IPS-15b (cell line): Measurements from ENCODE around the gene ADPRH.

Source experiments
- H3K27me3 ChIP-seq: one replicate; pipeline ENCODE4 v1.6.1; 2013; ENCODE audit warnings: low read length; ENCODE audit not compliant: control insufficient read depth, insufficient read depth
- H3K36me3 ChIP-seq: one replicate; pipeline ENCODE4 v1.6.1; 2013; ENCODE audit warnings: low read length; ENCODE audit not compliant: control insufficient read depth, insufficient read depth
- H3K4me1 ChIP-seq: one replicate; pipeline ENCODE4 v1.6.1; 2013; ENCODE audit warnings: mild to moderate bottlenecking, low read length; ENCODE audit not compliant: control insufficient read depth, insufficient read depth
- H3K4me3 ChIP-seq: one replicate; pipeline ENCODE4 v1.5.1; 2013; ENCODE audit warnings: low read depth, low read length
- H3K9ac ChIP-seq: one replicate; pipeline ENCODE4 v1.6.1; 2013; ENCODE audit warnings: low read depth, mild to moderate bottlenecking, low read length
- H3K9me3 ChIP-seq: one replicate; pipeline ENCODE4 v1.6.1; 2013; ENCODE audit warnings: mild to moderate bottlenecking, low read length; ENCODE audit not compliant: control insufficient read depth, insufficient read depth

ADPRH gene

GRCh38 chr3:119635719-119636118 is 56.4 kb downstream of the ADPRH start:
- Histone ChIP-seq H3K4me3 (no peak overlapping the region), H3K27me3 (no peaks in the 10 kb centered on the region), H3K4me1 (no peaks in the 10 kb centered on the region), H3K9ac (no peak overlapping the region), H3K36me3 (no peaks in the 10 kb centered on the region), H3K9me3 (no peaks in the 10 kb centered on the region)

- no peak overlapping the region for H3K9ac ChIP-seq
- no peaks in the 10 kb centered on the region for H3K36me3 ChIP-seq
- no peaks in the 10 kb centered on the region for H3K27me3 ChIP-seq
- no peak overlapping the region for H3K4me3 ChIP-seq
- H3K9me3 ChIP-seq: no peaks in the 10 kb centered on the region
- H3K4me1 ChIP-seq: no peaks in the 10 kb centered on the region
These were observed 57.0 kb downstream of the ADPRH start for GRCh38 chr3:119636249-119636648.

GRCh38 chr3:119636891-119637611 is 57.8 kb downstream of the ADPRH start:
- H3K9me3 ChIP-seq: no peaks in the 10 kb centered on the region
- H3K36me3 ChIP-seq: no peaks in the 10 kb centered on the region
- no peak overlapping the region for H3K9ac ChIP-seq
- no peaks in the 10 kb centered on the region for H3K4me1 ChIP-seq
- H3K4me3 ChIP-seq: no peak overlapping the region
- H3K27me3 ChIP-seq: no peaks in the 10 kb centered on the region

GRCh38 chr3:119637679-119638477 is 58.6 kb downstream of the ADPRH start:
- H3K4me3 ChIP-seq: no peak overlapping the region
- H3K36me3 ChIP-seq: no peaks in the 10 kb centered on the region
- H3K9me3 ChIP-seq: no peaks in the 10 kb centered on the region
- H3K27me3 ChIP-seq: no peaks in the 10 kb centered on the region
- H3K4me1 ChIP-seq: no peaks in the 10 kb centered on the region
- no peak overlapping the region for H3K9ac ChIP-seq
